Skeletal muscle satellite cell (primary cell): ENCODE data around the gene SLC35F5.

Experiments used
- H3K27me3 ChIP-seq: 2 replicates; pipeline ENCODE4 v1.7.0; 2013; ENCODE audit warnings: low read length; ENCODE audit not compliant: control insufficient read depth, insufficient read depth
- H3K36me3 ChIP-seq: 2 replicates; pipeline ENCODE4 v1.7.0; 2013; ENCODE audit warnings: mild to moderate bottlenecking, control low read depth, low read length; ENCODE audit not compliant: insufficient read depth
- H3K4me1 ChIP-seq: 2 replicates; pipeline ENCODE4 v1.7.0; 2013; ENCODE audit warnings: low read length; ENCODE audit not compliant: control insufficient read depth, insufficient read depth
- H3K4me2 ChIP-seq: 2 replicates; pipeline ENCODE4 v1.7.0; 2013; ENCODE audit warnings: mild to moderate bottlenecking, low read length
- H3K4me3 ChIP-seq: 2 replicates; pipeline ENCODE4 v1.7.0; 2013; ENCODE audit warnings: low read length
- H3K9ac ChIP-seq: 2 replicates; pipeline ENCODE4 v1.7.0; 2013; ENCODE audit warnings: mild to moderate bottlenecking, low read depth, low read length, moderate library complexity
- H3K9me3 ChIP-seq: replicated peaks from 2 replicates; pipeline ENCODE4 v1.7.0; 2013; ENCODE audit warnings: mild to moderate bottlenecking, control low read depth, low read length

SLC35F5 gene

GRCh38 chr2:113754160-113754559 is 2.3 kb downstream of the SLC35F5 start:
- no peaks in the 10 kb centered on the region for H3K9me3 ChIP-seq
- no peaks in the 10 kb centered on the region for H3K27me3 ChIP-seq
- no peak overlapping the region for H3K9ac ChIP-seq
- peak overlapping the region; percentile 98 for H3K4me3 ChIP-seq
- H3K36me3 ChIP-seq: peaks cover 25% of the 10 kb centered on the region
- peak overlapping the region; percentile 82 for H3K4me2 ChIP-seq
- peaks cover 12% of the 10 kb centered on the region for H3K4me1 ChIP-seq

- Histone ChIP-seq H3K4me3 (no peak overlapping the region), H3K4me1 (peaks cover 9% of the 10 kb centered on the region), H3K9me3 (no peaks in the 10 kb centered on the region), H3K9ac (no peak overlapping the region), H3K36me3 (peaks cover 47% of the 10 kb centered on the region), H3K4me2 (no peak overlapping the region), H3K27me3 (no peaks in the 10 kb centered on the region)
Observed at GRCh38 chr2:113750385-113750784, 6.1 kb downstream of the SLC35F5 start.

- H3K4me2 ChIP-seq: no peak overlapping the region
- H3K9me3 ChIP-seq: no peaks in the 10 kb centered on the region
- H3K27me3 ChIP-seq: no peaks in the 10 kb centered on the region
- no peak overlapping the region for H3K4me3 ChIP-seq
- peaks cover 77% of the 10 kb centered on the region for H3K36me3 ChIP-seq
- no peaks in the 10 kb centered on the region for H3K4me1 ChIP-seq
- no peak overlapping the region for H3K9ac ChIP-seq
Observed at GRCh38 chr2:113741091-113741490, 15.4 kb downstream of the SLC35F5 start.

- no peaks in the 10 kb centered on the region for H3K4me1 ChIP-seq
- no peak overlapping the region for H3K4me3 ChIP-seq
- H3K9me3 ChIP-seq: no peaks in the 10 kb centered on the region
- H3K27me3 ChIP-seq: no peaks in the 10 kb centered on the region
- H3K4me2 ChIP-seq: no peak overlapping the region
- peaks cover 75% of the 10 kb centered on the region for H3K36me3 ChIP-seq
- no peak overlapping the region for H3K9ac ChIP-seq
Observed at GRCh38 chr2:113739849-113740248, 16.6 kb downstream of the SLC35F5 start.

GRCh38 chr2:113734185-113734584 is 22.3 kb downstream of the SLC35F5 start:
- Histone ChIP-seq H3K4me3 (no peak overlapping the region), H3K36me3 (peaks cover 57% of the 10 kb centered on the region), H3K9ac (no peak overlapping the region), H3K4me2 (no peak overlapping the region), H3K27me3 (no peaks in the 10 kb centered on the region), H3K4me1 (no peaks in the 10 kb centered on the region), H3K9me3 (no peaks in the 10 kb centered on the region)

DNA sequence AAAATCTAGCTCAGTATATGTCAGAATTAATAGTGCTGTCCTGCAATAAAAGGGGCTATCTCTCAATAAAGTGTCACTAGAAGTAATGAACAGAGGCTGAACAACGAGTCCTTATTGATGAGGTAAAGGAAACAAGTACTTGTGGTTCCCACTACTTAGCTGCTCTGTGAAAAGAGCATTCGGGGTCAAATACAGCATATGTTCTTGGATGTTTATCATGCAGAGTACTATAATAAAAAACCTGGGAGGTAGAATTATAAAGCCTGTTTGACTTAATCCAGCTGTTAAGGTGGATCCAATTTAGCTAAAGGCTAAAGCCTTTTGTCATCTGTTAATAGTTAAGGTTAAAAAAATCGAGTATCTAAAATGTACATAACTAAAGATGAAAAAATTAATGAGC is 32.4 kb downstream of the SLC35F5 start:
- no peak overlapping the region for H3K4me3 ChIP-seq
- no peak overlapping the region for H3K4me2 ChIP-seq
- H3K9ac ChIP-seq: no peak overlapping the region
- H3K9me3 ChIP-seq: no peaks in the 10 kb centered on the region
- H3K27me3 ChIP-seq: no peaks in the 10 kb centered on the region
- no peaks in the 10 kb centered on the region for H3K4me1 ChIP-seq
- peaks cover 47% of the 10 kb centered on the region for H3K36me3 ChIP-seq

DNA sequence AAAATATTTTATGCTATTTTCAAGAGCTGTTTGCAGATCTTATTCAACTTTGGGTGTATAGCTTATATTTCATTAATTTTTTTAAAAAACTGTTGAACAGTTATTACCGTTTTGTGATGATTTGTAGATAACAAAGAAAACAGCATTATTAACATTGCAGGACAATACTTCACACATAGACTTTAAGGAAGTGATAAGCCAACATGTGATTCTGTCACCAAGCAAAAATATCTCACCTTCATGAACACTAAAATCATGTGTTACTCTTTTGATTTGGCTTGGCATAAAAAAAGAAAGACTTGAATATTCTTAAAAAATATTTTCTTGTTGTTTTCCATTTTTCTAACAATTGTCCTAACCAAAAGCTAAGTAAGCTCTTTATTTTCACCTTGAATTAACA is 33.0 kb downstream of the SLC35F5 start:
- no peaks in the 10 kb centered on the region for H3K27me3 ChIP-seq
- no peaks in the 10 kb centered on the region for H3K9me3 ChIP-seq
- no peak overlapping the region for H3K4me3 ChIP-seq
- peaks cover 43% of the 10 kb centered on the region for H3K36me3 ChIP-seq
- no peak overlapping the region for H3K4me2 ChIP-seq
- no peaks in the 10 kb centered on the region for H3K4me1 ChIP-seq
- no peak overlapping the region for H3K9ac ChIP-seq

DNA sequence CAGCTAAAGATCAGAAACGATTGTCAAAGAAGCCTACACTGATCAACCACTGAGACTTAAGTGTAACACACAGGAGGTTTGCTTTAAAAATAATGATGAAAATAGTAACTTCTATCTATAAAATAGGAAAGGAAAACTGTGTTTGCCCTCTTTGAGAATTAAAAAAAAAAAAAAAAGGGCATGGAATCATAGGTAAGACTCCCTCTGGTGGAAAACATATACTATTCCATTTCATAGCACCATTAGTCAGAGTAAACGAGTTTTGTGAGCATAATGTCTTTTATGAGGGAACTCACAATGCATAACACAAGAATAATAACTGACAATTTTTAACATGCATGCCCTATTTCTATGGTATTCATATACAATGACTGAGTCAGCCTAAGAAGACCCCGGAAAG is 36.3 kb downstream of the SLC35F5 start:
- peaks cover 41% of the 10 kb centered on the region for H3K36me3 ChIP-seq
- no peak overlapping the region for H3K9ac ChIP-seq
- no peaks in the 10 kb centered on the region for H3K27me3 ChIP-seq
- H3K4me3 ChIP-seq: no peak overlapping the region
- H3K9me3 ChIP-seq: no peaks in the 10 kb centered on the region
- no peak overlapping the region for H3K4me2 ChIP-seq
- H3K4me1 ChIP-seq: no peaks in the 10 kb centered on the region

DNA sequence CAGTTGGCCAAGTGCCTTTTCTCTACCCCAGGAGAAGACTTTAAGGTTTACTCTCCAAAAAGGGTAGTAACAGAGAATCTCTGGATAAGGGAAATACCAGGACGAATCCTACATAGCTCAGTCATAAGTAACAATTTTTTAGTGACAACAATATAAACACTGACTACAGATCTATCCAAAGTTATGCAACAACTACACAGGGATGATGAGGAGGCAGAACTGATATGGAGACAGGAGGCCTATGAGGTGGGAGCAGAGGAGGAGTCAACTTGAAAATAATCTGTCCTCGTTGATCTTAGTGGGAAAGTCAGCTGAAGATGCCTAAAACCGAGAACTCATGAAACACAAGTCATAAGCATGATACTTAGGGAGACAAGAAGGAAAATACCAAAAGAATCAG is 40.2 kb downstream of the SLC35F5 start:
- H3K9ac ChIP-seq: no peak overlapping the region
- H3K36me3 ChIP-seq: peaks cover 41% of the 10 kb centered on the region
- H3K4me1 ChIP-seq: no peaks in the 10 kb centered on the region
- no peaks in the 10 kb centered on the region for H3K27me3 ChIP-seq
- no peak overlapping the region for H3K4me2 ChIP-seq
- H3K4me3 ChIP-seq: no peak overlapping the region
- no peaks in the 10 kb centered on the region for H3K9me3 ChIP-seq

- Histone ChIP-seq H3K4me3 (no peak overlapping the region), H3K9me3 (no peaks in the 10 kb centered on the region), H3K36me3 (peaks cover 42% of the 10 kb centered on the region), H3K9ac (no peak overlapping the region), H3K4me1 (no peaks in the 10 kb centered on the region), H3K27me3 (no peaks in the 10 kb centered on the region), H3K4me2 (no peak overlapping the region)
Observed at GRCh38 chr2:113712941-113713340, 43.5 kb downstream of the SLC35F5 start.

- H3K27me3 ChIP-seq: no peaks in the 10 kb centered on the region
- no peaks in the 10 kb centered on the region for H3K4me1 ChIP-seq
- H3K36me3 ChIP-seq: peaks cover 34% of the 10 kb centered on the region
- H3K9ac ChIP-seq: no peak overlapping the region
- H3K9me3 ChIP-seq: no peaks in the 10 kb centered on the region
- H3K4me3 ChIP-seq: no peak overlapping the region
- no peak overlapping the region for H3K4me2 ChIP-seq
Observed at GRCh38 chr2:113711851-113712250, 44.6 kb downstream of the SLC35F5 start.

- Histone ChIP-seq H3K36me3 (peaks cover 18% of the 10 kb centered on the region), H3K9ac (no peak overlapping the region), H3K4me2 (no peak overlapping the region), H3K4me3 (no peak overlapping the region), H3K4me1 (no peaks in the 10 kb centered on the region), H3K9me3 (no peaks in the 10 kb centered on the region), H3K27me3 (no peaks in the 10 kb centered on the region)
Observed at GRCh38 chr2:113709022-113709421, 47.4 kb downstream of the SLC35F5 start.
